Transverse colon (tissue), 4 donors: Measurements from ENCODE around the gene ADGB. TPM values are rescaled to one million over a fixed set of nuclear protein-coding genes. Genes with fewer than 3 reads are reported as not detected.

Experiments used
- DNase-seq: peaks from one replicate; pipeline ENCODE4 v3.0.0-alpha.2; 2019
- H3K27ac ChIP-seq, 4 donors: fragments of 200-600 bp; sonication (generic); 2 replicates each; pipeline ENCODE4 v1.5.1; 2016 to 2018; ENCODE audit warnings: inconsistent platforms in 4 of 4
- H3K27me3 ChIP-seq: fragments of 200-600 bp; sonication (generic); 2 replicates; pipeline ENCODE4 v1.5.1; 2017; ENCODE audit warnings: inconsistent platforms
- H3K36me3 ChIP-seq, 4 donors: fragments of 200-600 bp; sonication (generic); 2 replicates each; pipeline ENCODE4 v1.5.1; 2017 to 2019; ENCODE audit warnings: inconsistent platforms in 4 of 4
- H3K4me1 ChIP-seq, 4 donors: fragments of 200-600 bp; sonication (generic); 2 replicates each; pipeline ENCODE4 v1.5.1; 2017 to 2020; ENCODE audit warnings: inconsistent platforms in 4 of 4
- H3K4me3 ChIP-seq, 4 donors: fragments of 200-600 bp; sonication (generic); 1 replicate in 1 of 4; 2 replicates in 3 of 4; pipeline versions ENCODE4 v1.5.1 to v1.6.1; 2017 to 2019; ENCODE audit warnings: inconsistent platforms in 4 of 4
- H3K9me3 ChIP-seq, 2 donors: fragments of 200-600 bp; sonication (generic); 2 replicates each; pipeline ENCODE4 v1.5.1; 2017 to 2019; ENCODE audit warnings: inconsistent platforms in 2 of 2
- EP300 ChIP-seq: sonication (generic); formaldehyde crosslinking; IDR thresholded peaks from one replicate; pipeline ENCODE4 v1.6.1; 2017; ENCODE audit warnings: antibody characterized with exemption, low read depth
- POLR2A ChIP-seq: fragments of 450-650 bp; IDR thresholded peaks from one replicate; pipeline ENCODE4 v1.6.1; 2016; ENCODE audit warnings: antibody characterized with exemption, mild to moderate bottlenecking, moderate library complexity
- POLR2AphosphoS5 ChIP-seq, 3 donors: sonication (generic); formaldehyde crosslinking; IDR thresholded peaks; one replicate each; pipeline ENCODE4 v1.6.1; 2016; ENCODE audit warnings: antibody characterized with exemption in 3 of 3
- WGBS, 2 donors: methylation state at CpG; one replicate each; pipeline ENCODE4 v1.1.5; 2018; ENCODE audit warnings: low coverage in 1 of 2; 5-methylcytosine and 5-hydroxymethylcytosine counted together
- in situ Hi-C, 4 donors: fragments of 200-750 bp; cut with MboI; loops; one replicate each; pipeline versions ENCODE4 v1.15.0 to v1.15.1; 2017; ENCODE audit warnings: low sequenced_read_pairs in 3 of 4, low pct_ligation_motif_present in 1 of 4, low pct_unique_long_range_greater_than_20kb in 1 of 4
- intact Hi-C: fragments of 100-400 bp; cut with DNase I; formaldehyde crosslinking; loops from one replicate; pipeline ENCODE4 v1.15.1; 2023; ENCODE audit warnings: low total_unique reads
- total RNA-seq, 4 donors: library from RNA; depleted of rRNA; stranded (reverse); fragments of >200 nt; gene quantifications; one replicate each; pipeline ENCODE4 v1.1.0, GENCODE V29; 2016
- TF ChIP-seq, protein P1 (sequence below), 5 experiments: fragments of 200-600 bp in 3 of 5; fragments of 450-650 bp in 2 of 5; sonication (generic) in 3 of 5; IDR thresholded peaks; 1 replicate in 2 of 5; 2 replicates in 3 of 5; pipeline ENCODE4 v1.5.1; 2016 to 2017; ENCODE audit warnings: antibody characterized with exemption in 5 of 5, inconsistent platforms in 3 of 5, mild to moderate bottlenecking in 2 of 5, moderate library complexity in 1 of 5

Gene ADGB
- total RNA-seq, 4 donors from 2014 or later: 1.1 to 28.7 (median 3.2) TPM

DNA sequence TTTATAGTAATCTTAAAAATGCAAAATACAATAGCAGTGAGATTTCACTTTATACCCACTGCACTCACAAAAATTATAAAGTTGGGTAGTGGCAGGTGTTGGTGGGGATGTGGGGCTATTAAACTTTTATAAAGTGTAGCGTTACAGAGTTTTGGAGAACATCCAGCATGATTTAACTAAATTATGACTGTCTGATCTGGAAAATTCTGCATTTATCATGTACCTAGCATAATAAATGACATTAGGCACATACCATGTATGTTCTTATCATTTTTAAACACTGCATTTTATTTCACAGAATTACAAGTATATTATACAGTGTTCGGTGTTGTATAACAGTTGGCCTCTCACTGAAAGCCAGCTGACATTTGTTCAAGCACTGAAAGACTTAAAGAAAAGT is 169.9 kb downstream of the ADGB start:
- intact Hi-C loops: no loop called here

DNA sequence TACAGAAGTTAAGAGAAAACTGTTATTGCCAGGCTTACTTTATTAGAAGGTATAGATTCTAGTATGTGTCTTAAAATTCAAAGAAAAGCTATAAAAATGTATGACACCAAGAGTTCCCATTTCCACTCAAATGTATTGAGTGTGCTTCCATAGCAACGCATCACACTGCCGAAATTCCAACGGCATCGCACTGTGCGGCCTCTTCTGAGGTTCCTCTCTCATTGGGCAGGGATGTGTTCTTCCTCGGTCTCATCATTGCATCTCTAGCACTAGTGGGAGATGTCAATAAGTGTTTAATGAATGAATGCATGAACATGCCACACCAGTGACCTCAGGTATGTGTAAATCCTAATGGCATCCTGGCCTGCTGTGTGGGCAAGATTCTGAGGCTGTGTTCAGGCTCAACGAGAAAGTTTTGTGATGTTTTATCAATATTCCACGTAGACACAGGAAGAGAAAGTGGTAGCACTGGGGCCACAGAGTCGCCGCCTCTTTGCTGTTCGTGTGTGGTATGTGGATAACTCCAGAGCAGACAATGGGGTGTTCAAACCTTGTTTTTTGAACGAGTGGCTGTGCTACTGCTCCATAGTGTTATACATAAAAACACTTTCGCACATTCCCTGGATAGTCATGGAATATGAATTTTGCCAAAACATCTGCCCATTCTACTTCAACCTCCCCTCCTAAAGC is 171.6 kb downstream of the ADGB start:
- TF ChIP-seq EP300: no peak
- TF ChIP-seq POLR2A: no peak
- no peak for TF ChIP-seq POLR2AphosphoS5 (IDR thresholded peaks at IDR 0.05)
- TF ChIP-seq, protein P1, sequence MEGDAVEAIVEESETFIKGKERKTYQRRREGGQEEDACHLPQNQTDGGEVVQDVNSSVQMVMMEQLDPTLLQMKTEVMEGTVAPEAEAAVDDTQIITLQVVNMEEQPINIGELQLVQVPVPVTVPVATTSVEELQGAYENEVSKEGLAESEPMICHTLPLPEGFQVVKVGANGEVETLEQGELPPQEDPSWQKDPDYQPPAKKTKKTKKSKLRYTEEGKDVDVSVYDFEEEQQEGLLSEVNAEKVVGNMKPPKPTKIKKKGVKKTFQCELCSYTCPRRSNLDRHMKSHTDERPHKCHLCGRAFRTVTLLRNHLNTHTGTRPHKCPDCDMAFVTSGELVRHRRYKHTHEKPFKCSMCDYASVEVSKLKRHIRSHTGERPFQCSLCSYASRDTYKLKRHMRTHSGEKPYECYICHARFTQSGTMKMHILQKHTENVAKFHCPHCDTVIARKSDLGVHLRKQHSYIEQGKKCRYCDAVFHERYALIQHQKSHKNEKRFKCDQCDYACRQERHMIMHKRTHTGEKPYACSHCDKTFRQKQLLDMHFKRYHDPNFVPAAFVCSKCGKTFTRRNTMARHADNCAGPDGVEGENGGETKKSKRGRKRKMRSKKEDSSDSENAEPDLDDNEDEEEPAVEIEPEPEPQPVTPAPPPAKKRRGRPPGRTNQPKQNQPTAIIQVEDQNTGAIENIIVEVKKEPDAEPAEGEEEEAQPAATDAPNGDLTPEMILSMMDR (IDR thresholded peaks at IDR 0.05): no peak
- no peaks in the 10 kb centered on the region for H3K36me3 ChIP-seq
- no peaks in the 10 kb centered on the region for H3K4me1 ChIP-seq
- no peak overlapping the region for H3K27ac ChIP-seq
- in situ Hi-C loops: no loop called here
- intact Hi-C loops: no loop called here
- WGBS, 2 donors: 78 to 82% methylated on average over 3 to 13 of the region's 13 CpGs
- DNase-seq: no peak
- H3K4me3 ChIP-seq: no peak overlapping the region
- no peaks in the 10 kb centered on the region for H3K9me3 ChIP-seq
- H3K27me3 ChIP-seq: no peaks in the 10 kb centered on the region

More for the DNA sequence above, 169.9 kb downstream of the ADGB start:
- 57 to 58% methylated on average over 2 of the region's 2 CpGs for WGBS, 2 donors
- no peak for TF ChIP-seq POLR2AphosphoS5 (IDR thresholded peaks at IDR 0.05)
- TF ChIP-seq EP300: no peak
- no peak for TF ChIP-seq POLR2A
- TF ChIP-seq, protein P1 (IDR thresholded peaks at IDR 0.05): no peak
- H3K9me3 ChIP-seq: no peaks in the 10 kb centered on the region
- no peak overlapping the region for H3K4me3 ChIP-seq
- no peaks in the 10 kb centered on the region for H3K27me3 ChIP-seq
- no peak overlapping the region for H3K27ac ChIP-seq
- DNase-seq: no peak
- H3K4me1 ChIP-seq: no peaks in the 10 kb centered on the region
- H3K36me3 ChIP-seq: no peaks in the 10 kb centered on the region
- in situ Hi-C loops: no loop called here

DNA sequence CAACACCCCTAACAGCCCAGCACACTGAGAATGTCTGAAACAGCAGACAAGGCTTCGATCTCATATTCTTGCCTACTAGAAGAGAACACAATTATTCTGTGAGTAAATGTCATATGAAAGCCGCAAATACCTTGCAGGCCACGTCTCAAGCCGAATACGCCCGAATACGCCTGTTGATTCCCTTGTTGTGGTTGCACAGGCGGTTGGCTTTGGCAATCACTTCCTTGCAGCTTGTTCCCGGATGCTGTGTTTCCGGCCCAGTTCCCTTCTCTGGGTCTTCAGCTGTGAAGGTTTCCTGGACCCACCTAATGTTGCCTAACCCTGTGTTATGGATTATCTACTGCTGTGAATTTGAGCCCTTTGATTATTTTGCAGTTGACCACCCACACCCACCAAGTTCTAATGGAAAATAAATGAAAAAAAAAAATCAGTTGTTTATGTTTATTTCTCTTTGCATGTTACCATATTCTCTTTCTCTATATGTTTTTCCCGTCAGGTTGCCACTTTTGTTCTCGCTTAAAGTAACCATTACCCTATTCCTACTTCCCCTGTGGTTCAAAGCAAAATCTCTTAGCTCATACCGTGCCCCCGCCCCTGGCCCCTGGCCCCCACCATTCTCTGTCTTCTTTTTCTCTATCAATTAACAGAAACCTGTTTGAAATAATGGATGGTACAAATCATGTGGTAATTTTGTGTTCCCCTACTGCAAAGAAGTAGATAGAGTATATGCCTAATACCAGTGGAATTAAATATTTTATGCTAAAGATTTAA is 172.4 kb downstream of the ADGB start:
- 65 to 84% methylated on average over 5 to 14 of the region's 14 CpGs for WGBS, 2 donors
- intact Hi-C loops: no loop called here
- no peaks in the 10 kb centered on the region for H3K9me3 ChIP-seq
- H3K27ac ChIP-seq: no peak overlapping the region
- no peaks in the 10 kb centered on the region for H3K27me3 ChIP-seq
- no peak overlapping the region for H3K4me3 ChIP-seq
- in situ Hi-C loops: no loop called here
- TF ChIP-seq, protein P1 (IDR thresholded peaks at IDR 0.05): no peak
- no peak for TF ChIP-seq POLR2AphosphoS5 (IDR thresholded peaks at IDR 0.05)
- TF ChIP-seq EP300: no peak
- no peak for TF ChIP-seq POLR2A
- H3K36me3 ChIP-seq: no peaks in the 10 kb centered on the region
- peak; percentile 14 for DNase-seq
- no peaks in the 10 kb centered on the region for H3K4me1 ChIP-seq

DNA sequence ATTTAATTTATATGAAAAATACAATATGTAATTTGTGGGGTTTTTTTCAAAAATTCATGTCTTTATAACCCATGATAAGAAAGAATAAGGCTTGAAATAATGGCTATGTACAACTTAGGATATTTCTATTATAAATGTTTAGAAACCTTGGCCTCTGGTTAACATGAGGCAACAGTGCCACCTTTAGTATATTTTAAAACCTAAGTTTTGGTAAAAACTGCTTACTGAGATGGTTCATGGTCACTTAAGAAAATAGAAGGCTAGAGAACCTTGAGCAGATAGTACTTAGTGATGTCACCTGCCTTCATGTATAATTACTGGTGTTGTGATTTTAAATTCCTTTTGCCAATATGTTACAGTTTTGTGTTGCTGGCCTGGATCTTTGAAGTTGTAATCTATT is 176.4 kb downstream of the ADGB start:
- DNase-seq: no peak
- intact Hi-C loops (no loop called here), in situ Hi-C loops (no loop called here)
- H3K36me3 ChIP-seq: no peaks in the 10 kb centered on the region
- TF ChIP-seq POLR2A (no peak), POLR2AphosphoS5 (IDR thresholded peaks at IDR 0.05) (no peak), EP300 (no peak)
- TF ChIP-seq, protein P1 (IDR thresholded peaks at IDR 0.05): no peak
- no peaks in the 10 kb centered on the region for H3K9me3 ChIP-seq
- no peak overlapping the region for H3K4me3 ChIP-seq
- no peak overlapping the region for H3K27ac ChIP-seq
- no peaks in the 10 kb centered on the region for H3K27me3 ChIP-seq
- H3K4me1 ChIP-seq: no peaks in the 10 kb centered on the region
